GM20000 (cell line): ENCODE data around the gene NAV2.
A peak's percentile ranks its signal among the peaks of the same experiment; 100 is the strongest.
"Not testable (repeated sequence)": the region's sequence is repeated elsewhere in the genome, so short reads cannot be mapped to it uniquely, and the experiment has no call there.

Experiments
- DNase-seq: peaks from one replicate; pipeline ENCODE4 v3.0.0; 2012; ENCODE audit warnings: low spot score
- CTCF ChIP-seq: IDR thresholded peaks from 2 replicates; pipeline ENCODE4 v1.5.1; 2012; ENCODE audit warnings: mild to moderate bottlenecking, control low read depth; ENCODE audit errors: extremely low read depth, missing control alignments

The NAV2 gene

GRCh38 chr11:19892876-19893275 lies 180.2 kb downstream of the NAV2 start:
- TF ChIP-seq CTCF = no peak
- DNase-seq = no peak

GRCh38 chr11:19894404-19894803 lies 181.8 kb downstream of the NAV2 start:
- DNase-seq = no peak
- TF ChIP-seq CTCF = no peak

- DNase-seq = not testable (repeated sequence)
Measured at GRCh38 chr11:19895037-19895436, 182.4 kb downstream of the NAV2 start.

GRCh38 chr11:19895776-19896175 lies 183.1 kb downstream of the NAV2 start:
- no peak for DNase-seq
- no peak for TF ChIP-seq CTCF

GRCh38 chr11:19903620-19904069 lies 191.0 kb downstream of the NAV2 start:
- peak; percentile 49 for DNase-seq
- peak; percentile 67 for TF ChIP-seq CTCF

GRCh38 chr11:19905280-19905853 lies 192.7 kb downstream of the NAV2 start:
- peak; percentile 21 for DNase-seq
- TF ChIP-seq CTCF = peak; percentile 19

- no peak for TF ChIP-seq CTCF
- no peak for DNase-seq
Measured at GRCh38 chr11:19906126-19906525, 193.5 kb downstream of the NAV2 start.

GRCh38 chr11:19907008-19907579 lies 194.5 kb downstream of the NAV2 start:
- DNase-seq = peak; percentile 46
- TF ChIP-seq CTCF = no peak
